Effector CD4-positive, alpha-beta T cell (primary cell): Measurements from ENCODE around the gene KCNH1.

ENCODE experiments used
- DNase-seq: peaks from one replicate; pipeline ENCODE4 v3.0.0-alpha.2; 2020

The KCNH1 gene

GRCh38 chr1:210747890-210748289 lies 386.1 kb downstream of the KCNH1 start:
- no peak for DNase-seq

- DNase-seq: no peak
These were observed 386.8 kb downstream of the KCNH1 start for GRCh38 chr1:210747112-210747511.

GRCh38 chr1:210746024-210746731 lies 387.8 kb downstream of the KCNH1 start:
- DNase-seq: no peak

GRCh38 chr1:210743038-210743437 lies 390.9 kb downstream of the KCNH1 start:
- no peak for DNase-seq

GRCh38 chr1:210741564-210741963 lies 392.4 kb downstream of the KCNH1 start:
- DNase-seq: no peak

GRCh38 chr1:210739627-210740026 lies 394.3 kb downstream of the KCNH1 start:
- no peak for DNase-seq

GRCh38 chr1:210738256-210738655 lies 395.7 kb downstream of the KCNH1 start:
- no peak for DNase-seq

- DNase-seq: no peak
These were observed 397.2 kb downstream of the KCNH1 start for GRCh38 chr1:210736713-210737112.

- DNase-seq: no peak
These were observed 402.4 kb downstream of the KCNH1 start for GRCh38 chr1:210731597-210731996.

GRCh38 chr1:210731193-210731592 lies 402.8 kb downstream of the KCNH1 start:
- DNase-seq: no peak

- no peak for DNase-seq
These were observed 403.9 kb downstream of the KCNH1 start for GRCh38 chr1:210730023-210730422.

GRCh38 chr1:210728437-210729149 lies 405.4 kb downstream of the KCNH1 start:
- no peak for DNase-seq

- DNase-seq: no peak
These were observed 406.2 kb downstream of the KCNH1 start for GRCh38 chr1:210727709-210728108.

- no peak for DNase-seq
These were observed 407.3 kb downstream of the KCNH1 start for GRCh38 chr1:210726621-210727020.

- no peak for DNase-seq
These were observed 409.2 kb downstream of the KCNH1 start for GRCh38 chr1:210724768-210725167.

GRCh38 chr1:210723646-210724045 lies 410.3 kb downstream of the KCNH1 start:
- DNase-seq: no peak

- DNase-seq: no peak
These were observed 411.4 kb downstream of the KCNH1 start for GRCh38 chr1:210722410-210723081.

- DNase-seq: no peak
These were observed 418.9 kb downstream of the KCNH1 start for GRCh38 chr1:210715072-210715471.

GRCh38 chr1:210711825-210712612 lies 421.9 kb downstream of the KCNH1 start:
- DNase-seq: no peak

GRCh38 chr1:210709701-210710100 lies 424.2 kb downstream of the KCNH1 start:
- DNase-seq: no peak

GRCh38 chr1:210707300-210708240 lies 426.4 kb downstream of the KCNH1 start:
- DNase-seq: no peak

- no peak for DNase-seq
These were observed 427.7 kb downstream of the KCNH1 start for GRCh38 chr1:210706246-210706645.
